ENCODE results near the gene GRK4.
"Not testable (repeated sequence)": the region's sequence is repeated elsewhere in the genome, so short reads cannot be mapped to it uniquely, and the experiment has no call there.

GRK4 gene

DNA sequence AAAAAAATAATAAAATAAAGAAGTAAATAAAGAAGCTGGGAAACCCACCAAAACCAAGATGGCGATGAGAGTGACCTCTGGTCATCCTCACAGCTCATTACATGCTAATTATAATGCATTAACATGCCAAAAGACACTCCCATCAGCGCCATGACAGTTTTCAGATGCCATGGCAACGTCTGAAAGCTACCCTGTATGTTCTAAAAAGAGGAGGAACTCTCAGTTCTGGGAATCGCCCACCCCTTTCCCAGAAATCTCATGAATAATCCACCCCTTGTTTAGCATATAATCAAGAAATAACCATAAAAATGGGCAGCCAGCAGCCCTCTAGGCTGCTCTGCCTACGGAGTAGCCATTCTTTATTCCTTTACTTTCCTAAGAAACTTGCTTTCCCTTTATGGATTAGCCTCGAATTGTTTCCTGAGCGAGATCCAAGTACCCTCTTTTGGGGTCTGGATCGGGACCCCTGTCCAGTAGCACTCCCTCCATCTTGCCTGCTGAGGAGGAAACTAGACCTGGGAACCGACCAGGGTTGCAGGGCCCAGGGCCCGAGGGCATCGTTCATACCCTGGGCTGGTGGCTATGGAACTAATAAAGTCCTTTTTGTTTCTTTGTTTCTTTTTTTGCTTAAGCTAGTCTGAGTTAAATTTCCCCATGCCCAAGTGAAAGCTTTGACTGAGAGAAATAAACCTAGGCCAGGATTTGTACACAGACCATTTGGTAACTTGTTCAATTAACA, 80.1 kb downstream of the GRK4 start:
- DNase-seq = no peak

DNA sequence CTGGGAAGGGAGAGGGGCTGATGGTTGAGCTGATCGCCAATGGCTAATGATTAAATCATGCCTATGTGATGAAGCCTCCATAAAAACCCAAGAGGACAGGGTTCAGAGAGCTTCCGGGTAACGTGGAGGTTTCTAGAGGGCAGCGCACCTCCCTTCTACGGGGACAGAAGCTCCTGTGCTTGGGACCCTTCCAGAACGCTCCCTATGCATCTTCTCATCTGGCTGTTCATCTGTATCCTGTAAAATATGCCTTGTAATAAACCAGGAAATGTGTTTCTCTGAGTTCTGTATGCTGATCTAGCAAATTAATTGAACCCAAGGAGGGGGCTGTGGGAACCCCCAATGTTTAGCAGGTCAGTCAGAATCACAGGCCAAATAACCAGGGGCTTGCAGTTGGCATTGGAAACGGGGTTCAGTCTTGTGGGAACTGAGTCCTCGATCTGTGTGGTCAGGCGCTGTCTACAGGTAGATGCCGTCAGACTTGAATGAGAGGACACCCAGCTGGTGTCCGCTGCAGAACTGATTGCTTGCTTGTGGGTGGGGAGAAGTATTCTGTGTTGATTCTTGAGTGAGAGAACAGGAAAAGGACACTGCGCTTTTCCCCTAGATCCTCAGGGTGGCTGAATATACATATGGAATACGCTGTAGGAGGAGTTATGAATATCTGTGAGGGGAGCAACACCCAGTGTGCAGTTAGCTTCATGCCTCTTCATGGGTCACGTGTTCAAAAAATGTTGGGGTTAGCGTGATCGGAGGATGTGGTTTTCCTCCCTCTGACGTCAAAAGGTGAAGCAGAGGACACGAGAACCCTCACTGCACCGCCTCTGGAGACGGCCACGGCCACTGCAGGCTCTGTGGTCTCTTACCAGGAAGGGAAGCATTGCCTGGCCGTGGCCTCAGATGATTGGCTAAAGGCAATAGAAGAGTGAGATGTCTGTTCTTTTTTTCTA, 81.8 kb downstream of the GRK4 start:
- no peak for DNase-seq

DNA sequence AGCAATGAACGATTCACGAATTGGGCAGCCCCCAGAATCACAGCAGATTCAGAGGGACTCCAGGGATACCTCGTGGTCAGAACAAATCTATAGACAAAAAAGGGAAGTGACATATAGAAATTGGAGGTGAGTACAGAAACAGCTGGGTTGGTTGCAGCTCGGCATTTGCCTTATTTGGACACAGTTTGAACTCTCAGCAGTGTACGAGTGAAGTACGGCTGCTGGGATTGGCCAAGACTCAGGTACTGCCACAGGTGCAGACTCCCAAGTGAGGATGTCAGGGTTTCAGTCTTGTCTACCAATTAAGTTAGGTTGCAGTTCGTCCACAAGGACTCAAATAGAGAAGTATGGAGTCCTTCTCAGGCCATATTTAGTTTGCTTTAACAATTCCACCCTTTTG, 82.8 kb downstream of the GRK4 start:
- no peak for DNase-seq

DNA sequence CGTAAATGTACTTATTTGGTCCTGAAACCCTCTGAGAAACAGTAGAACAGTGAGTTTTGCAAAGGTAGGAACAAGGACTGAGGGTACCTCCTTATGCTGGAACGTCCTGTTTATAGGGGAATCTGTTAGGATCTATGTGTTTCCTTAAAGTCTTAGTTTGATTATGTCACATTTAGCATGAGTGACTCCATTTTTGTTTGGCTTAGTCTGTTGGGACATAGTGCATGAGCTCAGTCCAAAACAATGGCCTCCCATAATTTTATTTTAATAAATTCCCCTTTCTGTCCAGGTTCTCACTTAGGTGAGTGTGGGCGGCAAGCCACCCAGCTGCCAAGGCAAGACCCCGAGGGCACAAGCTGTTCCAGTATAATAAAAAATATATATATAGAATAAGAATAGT, 83.3 kb downstream of the GRK4 start:
- DNase-seq = no peak

DNA sequence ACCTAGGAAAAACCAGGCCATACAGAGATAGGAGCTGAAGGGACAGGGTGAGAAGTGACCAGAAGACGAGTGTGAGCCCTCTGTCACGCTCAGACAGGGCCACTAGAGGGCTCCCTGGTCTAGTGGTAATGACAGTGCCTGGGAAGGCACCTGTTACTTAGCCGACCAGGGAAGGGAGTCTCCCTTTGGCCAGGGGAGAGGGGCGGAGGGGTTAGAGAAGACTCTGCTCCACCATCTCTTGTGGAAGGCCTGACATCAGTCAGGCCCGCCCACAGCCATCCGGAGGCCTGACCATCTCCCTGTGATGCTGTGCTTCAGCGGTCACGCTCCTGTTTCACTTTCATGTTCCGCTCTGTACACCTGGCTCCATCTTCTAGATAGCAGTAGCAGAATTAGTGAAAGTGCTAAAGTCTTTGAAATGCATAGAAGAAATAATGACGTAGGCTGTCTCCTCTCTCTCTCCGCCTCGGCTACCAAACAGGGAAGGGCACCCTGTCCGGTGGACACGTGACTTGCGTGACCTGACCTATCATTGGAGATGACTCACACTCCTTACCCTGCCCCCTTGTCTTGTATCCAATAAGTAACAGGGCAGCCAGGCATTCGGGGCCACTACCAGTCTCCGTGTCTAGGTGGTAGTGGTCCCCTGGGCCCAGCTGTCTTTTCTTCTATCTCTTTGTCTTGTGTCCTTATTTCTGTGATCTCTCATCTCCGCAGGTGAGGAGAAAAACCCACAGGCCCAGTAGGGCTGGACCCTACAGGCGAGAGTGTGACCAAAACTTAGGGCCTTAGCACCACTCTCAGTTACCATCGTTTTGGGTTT, 84.3 kb downstream of the GRK4 start:
- no peak for DNase-seq

DNA sequence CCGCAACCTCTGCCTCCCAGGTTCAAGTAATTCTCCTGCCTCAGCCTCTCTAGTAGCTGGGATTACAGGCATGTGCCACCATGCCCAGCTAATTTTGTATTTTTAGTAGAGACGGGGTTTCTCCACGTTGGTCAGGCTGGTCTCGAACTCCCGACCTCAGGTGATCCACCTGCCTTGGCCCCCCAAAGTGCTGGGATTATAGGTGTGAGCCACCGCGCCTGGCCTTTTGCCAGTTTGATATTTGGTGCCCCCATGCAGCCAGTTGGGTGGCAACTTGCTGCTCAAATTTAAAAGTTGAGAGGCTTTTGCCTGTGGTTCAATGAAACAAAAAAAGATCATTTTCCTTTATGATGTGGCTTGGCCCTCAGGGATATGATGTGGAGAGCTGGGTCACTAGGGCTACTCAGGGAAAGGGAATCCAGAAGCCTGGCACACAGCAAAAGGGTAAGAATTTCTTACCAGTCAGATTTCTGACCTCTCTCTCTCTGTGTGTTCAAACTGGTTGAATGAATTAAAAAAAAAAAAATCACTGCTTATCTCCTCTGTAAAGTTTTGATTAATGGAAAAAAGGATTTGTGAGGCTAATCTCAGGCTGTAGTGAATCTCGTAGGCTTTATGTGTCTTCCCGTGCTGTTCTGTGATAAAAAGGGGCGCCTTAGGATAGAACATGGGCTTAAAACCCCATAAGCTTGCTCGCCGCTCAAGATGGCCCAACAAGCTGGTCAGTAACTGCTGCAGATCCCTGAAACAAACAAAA, 87.9 kb downstream of the GRK4 start:
- DNase-seq = not testable (repeated sequence)

DNA sequence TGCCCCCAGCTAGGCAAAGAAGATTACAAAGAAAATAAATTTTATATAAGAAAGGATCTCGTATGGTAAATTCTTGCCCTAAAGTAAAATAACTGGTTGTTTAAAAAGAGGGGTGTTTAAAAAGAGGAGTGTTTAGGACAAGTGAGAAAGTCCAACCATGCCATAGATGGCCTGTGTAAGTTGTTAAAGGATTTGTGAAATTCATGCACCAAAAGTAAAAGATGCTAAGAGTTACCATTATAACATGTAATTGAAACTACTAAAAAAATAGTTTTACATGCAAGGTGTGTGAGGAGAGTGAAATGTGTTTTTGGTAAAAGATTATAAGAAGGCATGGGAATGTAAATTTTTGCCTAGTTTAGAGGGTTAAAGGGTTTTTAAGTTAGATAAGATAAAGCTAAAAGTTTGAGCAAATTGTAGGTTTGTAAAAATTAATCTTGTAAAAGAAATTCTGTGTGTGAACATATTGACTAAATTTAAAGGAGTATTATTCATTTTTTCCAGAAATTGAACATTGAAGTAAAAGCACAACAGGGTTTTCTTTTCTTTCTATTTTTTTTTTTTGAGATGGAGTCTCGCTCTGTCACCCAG, 90.9 kb downstream of the GRK4 start:
- no peak for DNase-seq

DNA sequence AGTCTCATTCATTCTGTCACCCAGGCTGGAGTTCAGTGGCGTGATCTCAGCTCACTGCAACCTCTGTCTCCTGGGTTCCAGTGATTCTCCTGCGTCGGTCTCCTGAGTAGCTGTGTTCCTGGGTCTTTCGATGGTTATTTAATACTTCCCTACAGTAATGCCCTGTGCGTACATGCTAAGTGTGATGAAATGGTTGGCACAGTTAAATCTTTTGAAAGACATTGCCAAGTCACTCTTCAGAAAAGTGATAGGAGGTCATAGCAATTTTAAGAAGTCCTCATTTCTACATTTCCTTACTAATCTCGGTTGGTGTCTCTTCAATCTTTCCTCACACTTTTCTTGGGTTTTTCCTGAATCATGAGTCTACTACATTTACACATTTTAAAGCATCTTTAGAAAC, 96.6 kb downstream of the GRK4 start:
- DNase-seq = no peak

DNA sequence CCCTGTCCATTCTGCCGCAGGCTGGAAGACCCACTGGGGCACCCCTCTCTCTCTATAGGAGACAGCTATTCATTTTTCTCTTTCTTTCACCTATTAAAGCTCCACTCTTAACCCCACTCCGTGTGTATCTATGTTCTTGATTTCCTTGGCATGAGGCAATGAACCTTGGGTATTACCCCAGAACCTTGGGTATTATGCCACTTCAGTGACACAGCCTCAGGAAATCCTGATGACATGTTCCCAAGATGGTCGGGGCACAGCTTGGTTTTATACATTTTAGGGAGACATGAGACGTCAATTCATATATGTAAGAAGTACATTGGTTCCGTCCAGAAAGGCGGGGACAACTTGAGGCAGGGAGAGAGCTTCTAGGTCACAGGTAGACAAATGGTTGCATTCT, 97.6 kb downstream of the GRK4 start:
- no peak for DNase-seq

DNA sequence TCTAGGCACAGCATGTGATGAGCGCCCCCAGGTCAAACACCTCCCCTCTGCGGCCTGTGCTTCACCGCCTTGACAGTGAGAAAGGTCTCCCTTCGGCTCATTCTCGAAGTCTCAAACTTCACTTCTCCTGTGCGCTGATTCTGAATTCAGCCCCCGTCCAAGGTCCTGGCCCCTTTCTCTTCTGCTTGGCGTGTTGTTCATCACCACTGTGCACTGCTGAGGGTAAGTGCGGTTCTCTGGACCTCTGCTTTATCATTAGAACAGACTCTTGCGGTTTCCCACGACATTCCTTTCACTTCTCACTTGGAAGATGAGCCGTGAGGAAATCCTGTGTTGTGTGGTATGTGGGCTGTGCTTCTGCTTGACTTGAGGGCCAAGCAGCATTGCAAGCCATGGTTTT, 99.1 kb downstream of the GRK4 start:
- DNase-seq = no peak

DNA sequence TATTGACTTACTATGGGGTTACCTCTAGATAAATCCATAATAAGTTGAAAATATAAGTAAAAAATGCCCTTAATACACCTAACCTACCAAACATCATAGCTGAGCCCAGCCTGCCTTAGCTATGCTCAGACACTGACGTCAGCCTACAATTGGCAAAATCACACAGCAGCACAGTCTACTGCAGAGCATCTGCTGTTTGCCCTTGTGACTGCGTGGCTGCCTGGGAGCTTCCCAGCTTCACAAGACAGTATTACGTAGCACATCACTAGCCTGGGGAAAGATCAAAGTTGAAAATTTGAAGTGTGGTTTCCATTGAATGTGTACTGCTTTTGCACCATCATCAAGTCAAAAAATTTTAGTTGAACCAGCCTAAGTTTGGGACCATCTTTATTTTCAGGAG, 102.2 kb downstream of the GRK4 start:
- no peak for DNase-seq

DNA sequence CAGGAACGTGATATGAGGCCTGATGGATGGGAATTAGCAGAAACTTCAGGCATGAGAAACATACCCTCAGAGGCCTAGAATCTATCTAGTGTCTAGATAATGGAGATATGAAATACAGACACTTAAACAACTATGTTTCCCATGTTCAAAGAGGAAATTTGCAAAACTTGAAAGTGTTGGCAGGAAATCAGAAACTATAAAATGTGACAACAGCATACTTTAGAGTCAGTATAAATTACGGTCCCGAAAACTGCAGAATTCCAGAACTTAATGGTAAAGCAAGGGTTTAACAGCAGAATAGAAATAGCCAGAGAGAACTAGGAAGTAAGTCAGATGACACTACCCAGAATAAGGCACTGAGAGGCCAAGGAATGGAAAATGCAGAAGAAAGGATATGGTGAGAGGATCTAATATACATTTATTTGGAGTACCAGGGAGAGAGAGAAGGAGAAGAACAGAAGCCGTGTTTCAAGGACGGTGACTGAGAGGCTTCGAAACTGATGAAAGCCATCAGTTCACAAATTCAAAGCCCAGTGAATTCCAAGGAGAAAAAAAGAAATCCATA, 103.5 kb downstream of the GRK4 start:
- no peak for DNase-seq

DNA sequence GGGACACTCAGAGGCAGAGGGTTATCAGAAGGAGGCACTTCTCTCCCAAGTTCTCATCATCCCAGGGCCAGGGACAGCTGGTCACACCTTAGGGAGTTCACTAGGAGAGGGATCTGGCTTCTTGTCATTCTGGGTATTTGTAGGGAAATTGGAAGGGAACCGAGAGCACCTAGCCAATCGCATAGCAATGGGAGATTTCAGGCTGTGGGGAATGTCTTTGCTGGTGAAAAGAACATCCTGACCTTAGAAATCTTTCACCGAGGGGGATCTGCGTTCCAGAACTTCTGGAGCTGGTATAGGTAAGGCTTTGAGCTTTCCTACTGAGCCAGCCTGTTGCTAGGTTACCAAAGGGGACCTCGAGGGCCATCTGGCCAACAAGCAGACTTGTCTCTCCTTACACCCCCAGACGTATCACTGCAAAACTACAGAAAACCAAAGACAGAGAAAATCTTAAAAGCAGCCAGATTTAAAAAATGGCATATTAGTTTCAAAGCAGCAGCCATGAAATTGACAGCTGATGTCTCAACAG, 104.2 kb downstream of the GRK4 start:
- DNase-seq = no peak

DNA sequence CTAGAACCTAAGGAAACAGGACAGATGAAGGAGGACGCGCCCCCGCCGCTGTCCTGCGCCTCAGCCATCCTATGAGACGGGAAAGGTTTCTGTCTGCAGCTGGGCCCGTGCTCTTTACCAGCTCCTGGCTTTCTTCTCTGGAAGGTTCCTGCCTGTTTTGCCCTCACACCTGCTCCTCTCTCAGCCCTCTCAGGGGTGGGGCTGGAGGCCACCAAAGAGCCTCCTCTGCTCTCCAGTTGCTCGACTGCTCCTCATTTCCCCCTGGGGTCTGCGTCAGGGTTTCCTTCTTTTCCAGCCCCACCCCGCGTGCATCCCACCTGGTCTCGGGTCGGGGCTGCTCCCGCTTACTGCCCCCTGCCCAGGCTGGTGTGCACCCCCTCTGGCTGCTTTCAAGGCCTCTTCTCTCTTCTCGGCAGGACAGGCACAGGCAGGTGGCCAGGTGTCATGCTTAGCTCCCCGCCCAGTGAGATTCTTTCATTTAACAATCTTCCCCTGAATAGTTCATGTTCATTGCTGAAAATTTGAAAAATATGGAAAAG, 106.4 kb downstream of the GRK4 start:
- DNase-seq = no peak

DNA sequence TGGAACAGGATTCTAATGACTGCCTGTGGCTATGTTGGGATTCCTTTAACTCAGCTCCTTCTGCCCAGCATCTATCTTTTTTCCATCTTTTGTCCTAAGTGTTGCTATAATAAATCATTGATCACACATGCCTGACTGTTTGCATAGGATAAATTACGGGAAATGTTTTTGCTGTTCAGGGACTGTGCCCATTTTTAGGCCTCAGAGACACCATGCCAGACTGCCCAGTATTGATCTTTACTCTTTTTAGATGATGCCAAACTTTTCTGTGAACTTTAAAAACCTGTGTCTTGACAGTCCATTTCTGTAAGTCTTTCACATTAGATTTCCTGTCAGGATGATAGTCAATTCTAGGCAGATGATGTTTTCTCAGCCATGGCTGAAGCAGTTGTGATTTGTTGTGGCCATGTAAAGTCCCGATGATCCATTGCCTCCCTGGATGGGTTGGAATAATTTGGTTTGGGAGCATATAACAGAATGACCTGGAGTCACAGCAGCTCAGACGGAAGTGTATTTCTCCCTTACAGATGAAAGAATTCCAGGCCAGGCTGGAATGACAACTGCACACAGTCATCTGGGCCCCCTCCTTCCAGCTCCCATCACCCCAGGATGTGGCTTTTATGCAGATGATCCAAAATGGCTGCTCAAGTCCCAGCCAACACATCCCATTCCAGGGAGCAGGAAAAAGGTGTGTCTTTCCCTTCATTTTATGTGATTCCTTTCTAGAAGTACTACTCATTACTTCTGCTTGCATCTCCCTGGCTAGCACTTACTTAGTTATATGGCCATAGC, 107.5 kb downstream of the GRK4 start:
- no peak for DNase-seq

DNA sequence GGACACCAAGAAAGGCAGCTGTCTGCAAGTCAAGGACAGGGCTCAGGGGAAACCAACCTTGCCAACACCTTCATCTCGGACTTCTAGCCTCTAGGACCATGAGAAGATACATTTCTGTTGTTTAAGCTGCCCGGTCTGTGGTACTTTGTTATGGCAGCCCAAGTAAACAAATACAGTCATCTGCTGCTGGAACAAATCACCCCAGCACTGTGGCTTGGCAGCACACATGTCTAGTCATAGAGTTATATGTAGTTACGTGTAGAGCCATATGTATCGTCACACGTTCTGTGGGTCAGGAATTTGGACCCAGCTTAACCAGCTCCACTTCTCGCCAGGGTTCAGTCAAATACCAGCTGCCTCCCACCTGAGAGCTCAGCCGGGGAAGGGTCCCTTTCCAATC, 108.4 kb downstream of the GRK4 start:
- DNase-seq = no peak

DNA sequence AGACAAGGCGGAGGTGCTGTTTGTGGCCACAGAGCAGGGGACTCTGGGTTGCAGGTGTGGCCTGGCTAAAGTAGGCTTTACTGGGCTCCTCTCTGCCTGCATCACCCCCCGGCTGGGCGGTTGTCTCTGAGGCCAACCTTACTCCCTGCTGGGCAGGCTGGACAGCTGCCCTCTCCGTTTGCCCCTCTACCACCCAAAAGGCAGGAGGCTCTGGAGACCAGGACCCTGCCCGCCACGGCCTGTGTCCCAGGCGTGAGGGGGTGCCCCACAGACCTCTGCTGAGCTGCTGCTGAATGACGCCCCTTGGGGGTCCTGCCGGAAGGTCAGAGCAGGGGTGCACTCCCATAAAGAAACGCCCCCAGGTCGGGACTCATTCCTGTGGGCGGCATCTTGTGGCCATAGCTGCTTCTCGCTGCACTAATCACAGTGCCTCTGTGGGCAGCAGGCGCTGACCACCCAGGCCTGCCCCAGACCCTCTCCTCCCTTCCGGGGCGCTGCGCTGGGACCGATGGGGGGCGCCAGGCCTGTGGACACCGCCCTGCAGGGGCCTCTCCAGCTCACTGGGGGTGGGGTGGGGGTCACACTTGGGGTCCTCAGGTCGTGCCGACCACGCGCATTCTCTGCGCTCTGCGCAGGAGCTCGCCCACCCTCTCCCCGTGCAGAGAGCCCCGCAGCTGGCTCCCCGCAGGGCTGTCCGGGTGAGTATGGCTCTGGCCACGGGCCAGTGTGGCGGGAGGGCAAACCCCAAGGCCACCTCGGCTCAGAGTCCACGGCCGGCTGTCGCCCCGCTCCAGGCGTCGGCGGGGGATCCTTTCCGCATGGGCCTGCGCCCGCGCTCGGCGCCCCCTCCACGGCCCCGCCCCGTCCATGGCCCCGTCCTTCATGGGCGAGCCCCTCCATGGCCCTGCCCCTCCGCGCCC, 110.0 kb downstream of the GRK4 start:
- no peak for DNase-seq

DNA sequence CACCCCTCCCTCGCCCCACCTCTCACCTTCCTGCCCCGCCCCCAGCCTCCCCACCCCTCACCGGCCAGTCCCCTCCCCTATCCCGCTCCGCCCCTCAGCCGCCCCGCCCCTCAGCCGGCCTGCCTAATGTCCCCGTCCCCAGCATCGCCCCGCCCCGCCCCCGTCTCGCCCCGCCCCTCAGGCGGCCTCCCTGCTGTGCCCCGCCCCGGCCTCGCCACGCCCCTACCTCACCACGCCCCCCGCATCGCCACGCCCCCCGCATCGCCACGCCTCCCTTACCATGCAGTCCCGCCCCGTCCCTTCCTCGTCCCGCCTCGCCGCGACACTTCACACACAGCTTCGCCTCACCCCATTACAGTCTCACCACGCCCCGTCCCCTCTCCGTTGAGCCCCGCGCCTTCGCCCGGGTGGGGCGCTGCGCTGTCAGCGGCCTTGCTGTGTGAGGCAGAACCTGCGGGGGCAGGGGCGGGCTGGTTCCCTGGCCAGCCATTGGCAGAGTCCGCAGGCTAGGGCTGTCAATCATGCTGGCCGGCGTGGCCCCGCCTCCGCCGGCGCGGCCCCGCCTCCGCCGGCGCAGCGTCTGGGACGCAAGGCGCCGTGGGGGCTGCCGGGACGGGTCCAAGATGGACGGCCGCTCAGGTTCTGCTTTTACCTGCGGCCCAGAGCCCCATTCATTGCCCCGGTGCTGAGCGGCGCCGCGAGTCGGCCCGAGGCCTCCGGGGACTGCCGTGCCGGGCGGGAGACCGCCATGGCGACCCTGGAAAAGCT, 110.9 kb downstream of the GRK4 start, which contains the start of the genes HTT and HTT-AS:
HTT (plus strand) TSS at position 604 of the 768 bp plus-strand sequence; CDS start at position 749, 145 bp downstream.
HTT-AS (minus strand) TSS at position 461 of the 768 bp plus-strand sequence.
- DNase-seq = peak; percentile 97

Measured in GOT3 (cell line).